GM23248 (cell line): ENCODE results near the gene DHX30. TPM values are rescaled to one million over a fixed set of nuclear protein-coding genes. Genes with fewer than 3 reads are reported as not detected.

Experiments used
- DNase-seq: peaks from one replicate; pipeline ENCODE4 v3.0.0-alpha.2; 2015
- H2AFZ ChIP-seq: fragments of 200-600 bp; sonication (generic); 2 replicates; pipeline ENCODE4 v1.6.1; 2016; ENCODE audit warnings: antibody characterized with exemption
- H3F3A ChIP-seq: fragments of 200-600 bp; sonication (generic); 2 replicates; pipeline ENCODE4 v1.6.1; 2016; ENCODE audit warnings: mild to moderate bottlenecking, antibody characterized with exemption, mixed run types; ENCODE audit not compliant: insufficient read depth
- H3K27ac ChIP-seq: fragments of 200-600 bp; sonication (generic); 2 replicates; pipeline ENCODE4 v1.5.1; 2016; ENCODE audit warnings: mild to moderate bottlenecking
- H3K27me3 ChIP-seq: fragments of 200-600 bp; sonication (generic); replicated peaks from 2 replicates; pipeline ENCODE4 v1.6.1; 2016; ENCODE audit warnings: mild to moderate bottlenecking; ENCODE audit not compliant: insufficient read depth
- H3K36me3 ChIP-seq: fragments of 200-600 bp; sonication (generic); 2 replicates; pipeline ENCODE4 v1.6.1; 2016; ENCODE audit warnings: low read depth, mild to moderate bottlenecking
- H3K4me1 ChIP-seq: fragments of 200-600 bp; sonication (generic); 2 replicates; pipeline ENCODE4 v1.6.1; 2016; ENCODE audit warnings: mild to moderate bottlenecking; ENCODE audit not compliant: insufficient read depth
- H3K4me2 ChIP-seq: fragments of 200-600 bp; sonication (generic); one replicate; pipeline ENCODE4 v1.6.1; 2016; ENCODE audit warnings: mild to moderate bottlenecking; ENCODE audit not compliant: unreplicated experiment
- H3K4me3 ChIP-seq: fragments of 200-600 bp; sonication (generic); 2 replicates; pipeline ENCODE4 v1.5.1; 2016; ENCODE audit warnings: mild to moderate bottlenecking
- H3K79me2 ChIP-seq: fragments of 200-600 bp; sonication (generic); 2 replicates; pipeline ENCODE4 v1.6.1; 2016; ENCODE audit warnings: mild to moderate bottlenecking; ENCODE audit not compliant: insufficient read depth
- H3K9ac ChIP-seq: fragments of 200-600 bp; sonication (generic); 2 replicates; pipeline ENCODE4 v1.6.1; 2016; ENCODE audit warnings: mild to moderate bottlenecking
- H3K9me2 ChIP-seq: fragments of 200-600 bp; sonication (generic); 2 replicates; pipeline ENCODE4 v1.6.1; 2016; ENCODE audit warnings: mixed run types, mild to moderate bottlenecking, moderate library complexity; ENCODE audit not compliant: insufficient read depth
- H3K9me3 ChIP-seq: fragments of 200-600 bp; sonication (generic); one replicate; pipeline ENCODE4 v1.6.1; 2017; ENCODE audit warnings: low read depth
- H4K20me1 ChIP-seq: fragments of 200-600 bp; sonication (generic); 2 replicates; pipeline ENCODE4 v1.6.0; 2016; ENCODE audit not compliant: insufficient read depth
- EZH2 ChIP-seq: fragments of 200-600 bp; sonication (generic); IDR thresholded peaks from 2 replicates; pipeline ENCODE4 v1.6.1; 2018; ENCODE audit warnings: antibody characterized with exemption, mild to moderate bottlenecking; ENCODE audit not compliant: insufficient read depth, poor library complexity, severe bottlenecking
- EZH2phosphoT487 ChIP-seq: fragments of 200-600 bp; sonication (generic); IDR thresholded peaks from 2 replicates; pipeline ENCODE4 v1.6.1; 2018; ENCODE audit warnings: antibody characterized with exemption, moderate library complexity, mild to moderate bottlenecking, low read depth; ENCODE audit not compliant: insufficient read depth
- WGBS, 2 experiments: methylation state at CpG; one replicate each; pipeline ENCODE4 v1.1.6; 2015 to 2017; ENCODE audit warnings: low lambda C conversion rate in 2 of 2, low coverage in 1 of 2; ENCODE audit errors: missing lambda C conversion rate in 2 of 2; 5-methylcytosine and 5-hydroxymethylcytosine counted together
- in situ Hi-C: fragments of 300-500 bp; cut with MboI; formaldehyde crosslinking; loops from 2 replicates; pipeline ENCODE4 v1.15.0; 2020
- polyA plus RNA-seq: library from polyadenylated mRNA; unstranded; fragments of >200 nt; fragmentation: Nextera tagmentation; extraction: Ambion mirVana; gene quantifications from 2 replicates; pipeline ENCODE4 v1.2.1, GENCODE V29; 2016
- total RNA-seq: library from RNA; depleted of rRNA; stranded (reverse); fragments of >200 nt; shearing (Covaris generic); gene quantifications from 2 replicates; pipeline ENCODE4 v1.2.3, GENCODE V29; 2014

DHX30 gene
- total and polyA plus RNA-seq, 2 experiments from 2014 or later = 42.9 to 65.8 TPM

GRCh38 chr3:47852604-47853602 lies 50.0 kb downstream of the DHX30 start:
- no peaks in the 10 kb centered on the region for H3K79me2 ChIP-seq
- no peak overlapping the region for H2AFZ ChIP-seq
- in situ Hi-C loops = no loop called here
- 83 to 89% methylated on average over 23 to 34 of the region's 36 CpGs for WGBS, 2 experiments
- no peaks in the 10 kb centered on the region for H3K4me1 ChIP-seq
- no peak overlapping the region for H3K4me2 ChIP-seq
- no peak overlapping the region for H3K27ac ChIP-seq
- peaks cover 26% of the 10 kb centered on the region for H3F3A ChIP-seq
- H3K4me3 ChIP-seq = no peak overlapping the region
- peaks cover 33% of the 10 kb centered on the region; the same call in 1 of the 2 replicates for H3K36me3 ChIP-seq
- no peak for DNase-seq
- no peaks in the 10 kb centered on the region for H3K9me3 ChIP-seq
- no peaks in the 10 kb centered on the region for H3K9me2 ChIP-seq
- H3K9ac ChIP-seq = no peak overlapping the region
- H4K20me1 ChIP-seq = no peaks in the 10 kb centered on the region
- TF ChIP-seq EZH2phosphoT487 = no peak
- no peak for TF ChIP-seq EZH2
- H3K27me3 ChIP-seq = no peaks in the 10 kb centered on the region

GRCh38 chr3:47854267-47854666 lies 51.3 kb downstream of the DHX30 start:
- WGBS, 2 experiments = 76 to 81% methylated on average over 11 of the region's 11 CpGs

GRCh38 chr3:47854720-47855455 lies 52.0 kb downstream of the DHX30 start:
- Histone ChIP-seq H3K27me3 (no peaks in the 10 kb centered on the region), H3K79me2 (no peaks in the 10 kb centered on the region), H3K9ac (no peak overlapping the region), H3K9me3 (no peaks in the 10 kb centered on the region), H3K27ac (no peak overlapping the region), H3K4me1 (no peaks in the 10 kb centered on the region), H2AFZ (no peak overlapping the region), H3K9me2 (no peaks in the 10 kb centered on the region), H3F3A (peaks cover 19% of the 10 kb centered on the region), H3K36me3 (peaks cover 39% of the 10 kb centered on the region), H3K4me3 (no peak overlapping the region), H4K20me1 (no peaks in the 10 kb centered on the region; the same call in 1 of the 2 replicates), H3K4me2 (no peak overlapping the region)
- WGBS, 2 experiments = 92 to 93% methylated on average over 14 of the region's 14 CpGs
- DNase-seq = no peak
- TF ChIP-seq EZH2 (no peak), EZH2phosphoT487 (no peak)
- in situ Hi-C loops = no loop called here

More at GRCh38 chr3:47854267-47854666, 51.3 kb downstream of the DHX30 start:
- H3K9me3 ChIP-seq = no peaks in the 10 kb centered on the region
- no peak overlapping the region for H2AFZ ChIP-seq
- no peak overlapping the region for H3K27ac ChIP-seq
- H3K36me3 ChIP-seq = peaks cover 34% of the 10 kb centered on the region; the same call in 1 of the 2 replicates
- no peaks in the 10 kb centered on the region for H3K9me2 ChIP-seq
- no peaks in the 10 kb centered on the region for H3K4me1 ChIP-seq
- peaks cover 20% of the 10 kb centered on the region for H3F3A ChIP-seq
- no peak overlapping the region for H3K4me3 ChIP-seq
- H3K27me3 ChIP-seq = no peaks in the 10 kb centered on the region
- no peak for DNase-seq
- no peak overlapping the region for H3K4me2 ChIP-seq
- H4K20me1 ChIP-seq = no peaks in the 10 kb centered on the region; the same call in 1 of the 2 replicates
- no peaks in the 10 kb centered on the region for H3K79me2 ChIP-seq
- no peak overlapping the region for H3K9ac ChIP-seq
- no peak for TF ChIP-seq EZH2
- in situ Hi-C loops = no loop called here
